Measurements from ENCODE around the gene NR2C2.

DNA sequence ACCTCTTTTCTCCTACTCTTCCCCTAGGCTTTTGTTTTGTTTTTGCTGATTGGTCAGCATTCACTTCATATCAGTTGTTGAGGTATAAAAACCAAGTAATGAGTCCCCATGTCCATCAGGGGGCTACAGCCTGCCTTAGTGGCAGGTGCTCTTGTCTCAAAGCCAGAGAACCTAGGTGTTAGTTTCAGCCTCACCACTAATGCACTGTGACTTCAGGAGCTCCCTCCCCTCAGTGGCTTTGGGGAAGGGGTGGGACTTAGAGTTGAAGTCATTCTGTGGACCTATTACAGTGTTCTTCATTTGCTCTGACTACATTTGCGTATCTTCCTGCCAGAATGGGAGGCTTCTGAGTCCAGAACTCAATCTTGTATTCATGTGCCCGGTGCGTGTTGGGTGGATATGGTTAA is 41.6 kb downstream of the NR2C2 start:
- TF ChIP-seq, protein P1, sequence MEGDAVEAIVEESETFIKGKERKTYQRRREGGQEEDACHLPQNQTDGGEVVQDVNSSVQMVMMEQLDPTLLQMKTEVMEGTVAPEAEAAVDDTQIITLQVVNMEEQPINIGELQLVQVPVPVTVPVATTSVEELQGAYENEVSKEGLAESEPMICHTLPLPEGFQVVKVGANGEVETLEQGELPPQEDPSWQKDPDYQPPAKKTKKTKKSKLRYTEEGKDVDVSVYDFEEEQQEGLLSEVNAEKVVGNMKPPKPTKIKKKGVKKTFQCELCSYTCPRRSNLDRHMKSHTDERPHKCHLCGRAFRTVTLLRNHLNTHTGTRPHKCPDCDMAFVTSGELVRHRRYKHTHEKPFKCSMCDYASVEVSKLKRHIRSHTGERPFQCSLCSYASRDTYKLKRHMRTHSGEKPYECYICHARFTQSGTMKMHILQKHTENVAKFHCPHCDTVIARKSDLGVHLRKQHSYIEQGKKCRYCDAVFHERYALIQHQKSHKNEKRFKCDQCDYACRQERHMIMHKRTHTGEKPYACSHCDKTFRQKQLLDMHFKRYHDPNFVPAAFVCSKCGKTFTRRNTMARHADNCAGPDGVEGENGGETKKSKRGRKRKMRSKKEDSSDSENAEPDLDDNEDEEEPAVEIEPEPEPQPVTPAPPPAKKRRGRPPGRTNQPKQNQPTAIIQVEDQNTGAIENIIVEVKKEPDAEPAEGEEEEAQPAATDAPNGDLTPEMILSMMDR (IDR thresholded peaks at IDR 0.05), result no peak
- TF ChIP-seq POLR2A (IDR thresholded peaks at IDR 0.05), result no peak
